ENCODE results near the gene IL24.

Gene IL24

DNA sequence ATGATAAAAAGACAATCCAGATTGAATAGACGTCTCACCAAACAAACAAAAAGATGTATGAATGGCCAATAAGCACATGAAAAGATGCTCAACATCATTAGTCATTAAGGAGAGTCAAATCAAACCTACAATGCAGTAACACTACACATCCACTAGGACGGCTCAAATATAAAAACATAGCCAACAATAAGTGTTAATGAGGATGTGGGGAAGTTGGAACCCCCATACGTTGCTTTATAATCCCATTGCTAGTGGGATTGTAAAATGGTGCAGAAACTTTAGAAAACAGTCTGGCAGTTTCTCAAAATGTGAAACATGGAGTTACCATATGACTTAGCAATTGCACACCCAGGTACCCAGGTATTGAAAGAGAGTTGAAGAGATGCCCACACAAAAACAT, 14.7 kb upstream of the IL24 start:
- DNase-seq = peak; percentile 18

DNA sequence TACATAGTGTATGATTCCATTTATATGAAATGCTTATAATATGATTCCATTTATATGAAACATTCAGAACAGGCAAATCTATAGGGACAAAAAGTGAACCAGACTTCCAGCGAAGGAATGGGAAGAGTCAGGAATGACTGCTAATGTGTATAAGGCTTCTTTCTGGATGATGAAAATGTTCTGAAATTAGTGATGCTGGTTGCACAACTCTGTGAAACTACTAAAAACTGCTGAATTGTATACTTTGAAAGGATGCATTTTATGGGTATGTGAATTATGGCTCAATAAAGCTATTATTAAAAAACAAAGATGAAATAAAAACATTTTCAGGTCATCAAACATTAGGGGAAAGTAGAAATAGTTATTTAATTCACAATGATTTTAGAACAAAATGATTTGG, 14.1 kb upstream of the IL24 start:
- DNase-seq = no peak

DNA sequence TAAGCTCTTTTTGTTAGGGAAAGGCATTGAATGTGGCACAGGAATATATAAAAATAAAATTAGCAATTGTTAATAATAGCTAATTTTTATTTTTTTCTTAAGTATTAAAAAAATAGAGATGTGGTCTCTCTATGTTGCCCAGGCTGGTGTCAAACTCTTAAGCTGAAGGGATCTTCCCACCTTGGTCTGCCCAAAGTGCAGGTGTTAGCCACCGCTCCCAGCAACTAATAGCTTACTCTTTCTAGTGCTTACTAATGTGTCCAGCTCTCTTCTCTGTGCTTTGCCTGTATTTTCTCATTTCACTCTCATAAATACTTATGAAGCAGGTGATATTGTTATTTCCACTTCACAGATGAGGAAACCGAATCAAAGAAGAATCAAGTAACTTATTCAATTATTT, 13.4 kb upstream of the IL24 start:
- no peak for DNase-seq

DNA sequence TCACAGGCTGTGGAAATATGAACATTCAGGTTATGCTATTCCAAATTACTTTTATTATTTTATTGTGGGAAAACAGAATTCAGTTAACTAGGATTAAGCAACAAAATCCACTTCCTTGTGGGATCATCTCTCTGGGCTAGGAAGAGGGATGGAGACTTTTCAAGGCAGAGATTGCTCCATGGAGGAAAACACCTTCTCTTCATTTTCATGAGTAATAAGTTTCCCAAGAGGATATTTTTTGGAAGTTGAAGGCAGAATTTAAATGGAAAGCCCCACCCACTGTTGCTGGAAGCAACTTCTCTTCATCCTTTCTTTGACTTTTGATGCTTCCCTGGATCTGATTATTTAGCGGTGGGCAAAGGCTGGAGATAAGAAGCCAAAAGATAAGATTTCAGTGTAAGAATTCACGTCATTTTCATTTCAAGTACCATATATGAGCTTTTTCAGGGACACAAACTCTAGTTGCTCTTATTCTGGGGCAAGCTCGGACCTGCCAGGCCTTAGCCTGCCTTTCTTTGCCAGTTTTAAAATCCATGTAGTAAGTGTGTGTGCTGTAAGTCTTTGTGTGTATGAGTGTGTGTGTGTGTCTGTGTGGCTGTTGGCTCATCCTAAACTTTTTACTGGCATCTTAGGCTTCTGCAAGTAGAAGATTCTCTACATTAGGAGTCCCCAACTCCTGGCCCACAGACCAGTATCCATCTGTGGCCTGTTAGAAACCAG, 11.7 kb upstream of the IL24 start:
- DNase-seq = no peak

DNA sequence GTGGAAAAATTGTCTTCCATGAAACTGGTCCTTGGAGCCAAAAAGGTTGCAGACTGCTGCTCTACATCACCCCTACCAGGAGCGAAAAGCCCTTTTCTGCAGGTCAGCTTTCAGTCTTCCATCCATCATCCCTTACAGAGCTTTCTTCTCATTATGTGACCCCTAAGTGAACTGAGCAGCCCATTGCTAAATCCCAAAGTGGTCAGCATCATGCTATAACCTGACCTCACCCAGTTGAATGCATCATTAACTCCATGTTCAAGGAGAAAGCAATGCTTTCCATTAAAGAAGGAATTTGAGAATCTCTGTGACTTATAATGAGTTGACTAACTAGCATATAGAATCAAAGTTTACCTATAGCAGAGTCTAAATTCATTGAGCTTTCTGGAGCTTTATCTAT, 10.4 kb upstream of the IL24 start:
- DNase-seq = no peak

DNA sequence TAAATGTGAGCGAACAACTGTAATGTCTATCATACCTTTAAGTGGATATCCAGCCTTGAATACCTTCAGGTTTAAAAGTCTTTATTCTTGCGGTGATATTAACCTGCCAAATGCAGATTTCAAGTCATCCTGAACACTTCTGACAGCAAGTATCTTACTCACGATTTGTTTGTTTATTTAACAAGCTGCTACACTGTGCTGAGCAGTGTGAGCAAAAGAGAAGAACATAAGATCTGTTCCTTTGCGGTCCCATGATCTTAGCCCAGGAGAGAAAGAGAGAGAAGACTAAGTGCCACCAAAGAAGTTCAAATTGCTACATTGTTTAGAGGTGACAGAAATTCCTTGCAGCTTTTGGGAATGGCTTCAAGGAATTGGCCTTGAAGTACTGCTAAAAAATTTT, 9.5 kb upstream of the IL24 start:
- DNase-seq = no peak

DNA sequence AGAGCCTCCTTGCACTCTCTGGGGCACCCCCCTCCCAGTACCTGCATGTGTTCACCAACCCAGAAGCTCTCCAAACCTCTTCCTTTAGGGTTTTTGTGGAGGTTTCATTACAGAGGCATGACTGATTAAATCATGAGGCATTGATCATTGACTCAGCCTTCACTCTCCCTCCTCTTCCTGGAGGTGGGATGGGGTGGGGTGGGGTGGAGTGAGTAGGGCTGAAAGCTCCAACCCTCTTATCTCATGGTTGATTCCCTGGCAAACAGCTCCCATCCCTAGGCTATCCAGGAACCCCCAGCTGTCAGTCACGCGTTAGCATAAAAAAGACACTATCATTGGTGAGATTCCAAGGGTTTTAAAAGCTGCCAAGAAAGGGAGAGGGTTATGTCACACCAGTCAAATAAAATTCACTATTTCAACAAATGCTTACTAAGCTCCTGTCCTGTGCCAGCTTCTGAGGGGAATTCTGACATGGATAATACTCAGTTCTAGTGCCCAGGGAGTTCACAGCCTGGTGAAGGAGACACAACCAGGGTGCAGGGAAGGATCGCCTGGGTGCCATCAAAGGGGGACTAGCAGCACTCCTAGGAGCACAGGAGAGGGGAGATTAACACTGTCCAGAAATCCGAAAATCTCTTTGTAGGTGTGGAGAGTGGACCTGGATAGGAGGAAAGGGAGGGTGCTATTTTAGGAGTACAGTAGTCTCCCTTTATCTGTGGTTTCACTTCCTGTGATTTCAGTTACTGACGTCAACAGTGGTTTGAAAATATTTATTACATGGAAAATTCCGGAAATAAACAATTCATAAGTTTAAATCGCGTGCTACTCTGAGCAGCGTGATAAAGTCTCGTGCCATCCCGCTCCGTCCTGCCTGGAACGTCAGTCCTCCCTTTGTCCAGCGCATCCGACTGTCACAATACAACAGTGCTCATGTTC, 6.8 kb upstream of the IL24 start:
- DNase-seq = peak; percentile 35

DNA sequence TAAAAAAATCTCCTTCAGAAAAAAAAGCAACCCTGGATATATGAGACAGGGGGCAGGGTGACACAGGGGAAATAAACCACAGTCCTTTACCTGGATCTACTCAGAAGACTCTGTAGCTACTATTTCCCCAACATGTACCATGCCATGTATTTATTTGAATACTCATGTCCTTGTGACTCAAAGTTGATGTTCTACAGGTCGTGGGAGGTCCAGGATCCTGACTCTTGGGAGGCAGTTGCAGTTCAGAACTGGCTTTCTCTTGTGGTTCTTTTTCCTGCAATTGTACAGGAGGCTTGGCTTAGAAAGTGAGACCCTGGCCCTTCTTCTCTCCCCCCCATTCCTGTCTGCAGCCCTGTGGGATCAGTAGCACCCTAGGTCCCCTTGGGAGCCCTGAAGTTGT, 5.8 kb upstream of the IL24 start:
- DNase-seq = no peak

DNA sequence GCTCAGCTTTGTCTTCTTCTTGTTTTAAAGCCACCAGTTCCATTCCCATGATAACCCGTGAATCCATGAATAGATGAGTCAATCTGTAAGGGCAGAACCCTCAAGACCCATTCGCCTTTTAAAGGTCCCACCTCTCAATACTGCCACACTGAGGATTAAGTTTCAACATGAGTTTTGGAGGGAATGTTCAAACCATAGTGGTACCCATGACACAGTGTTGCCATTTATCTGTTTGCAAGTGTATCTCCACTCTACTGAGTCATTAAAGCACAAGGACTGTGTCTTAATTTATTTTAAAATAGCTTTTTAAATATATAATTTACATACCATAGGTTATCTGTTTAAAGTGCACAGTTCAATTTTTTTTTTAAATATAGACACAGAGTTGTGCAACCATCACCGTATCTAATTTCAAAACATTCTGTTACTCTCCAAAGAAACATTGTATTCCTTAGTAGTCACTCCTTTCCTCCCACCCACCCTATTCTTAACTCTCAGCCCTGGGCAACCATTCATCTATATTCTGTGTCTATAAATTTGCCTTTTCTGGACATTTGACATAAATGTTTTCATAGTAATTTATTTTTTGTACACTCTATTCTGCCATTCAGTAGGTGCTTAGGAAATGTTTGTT, 4.8 kb upstream of the IL24 start:
- no peak for DNase-seq

DNA sequence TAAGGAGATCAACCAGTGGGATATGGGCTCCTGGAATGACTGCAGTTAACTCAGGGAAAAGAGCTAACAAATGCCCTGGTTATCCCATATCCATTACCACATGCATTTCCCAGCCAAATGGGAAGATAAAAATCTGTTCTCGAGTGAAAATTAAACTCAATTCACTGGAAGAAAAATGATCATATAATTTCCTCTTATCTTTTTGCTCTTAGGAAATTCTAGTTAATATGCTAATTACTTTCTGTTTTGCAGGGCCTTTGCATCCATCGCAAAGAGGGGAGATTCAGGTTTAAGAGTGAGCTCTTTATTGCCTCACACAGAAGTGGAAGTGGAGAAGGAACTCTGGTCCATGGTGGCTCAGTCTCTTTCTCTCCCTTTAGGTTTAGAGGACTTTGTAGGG, 3.9 kb upstream of the IL24 start:
- no peak for DNase-seq

DNA sequence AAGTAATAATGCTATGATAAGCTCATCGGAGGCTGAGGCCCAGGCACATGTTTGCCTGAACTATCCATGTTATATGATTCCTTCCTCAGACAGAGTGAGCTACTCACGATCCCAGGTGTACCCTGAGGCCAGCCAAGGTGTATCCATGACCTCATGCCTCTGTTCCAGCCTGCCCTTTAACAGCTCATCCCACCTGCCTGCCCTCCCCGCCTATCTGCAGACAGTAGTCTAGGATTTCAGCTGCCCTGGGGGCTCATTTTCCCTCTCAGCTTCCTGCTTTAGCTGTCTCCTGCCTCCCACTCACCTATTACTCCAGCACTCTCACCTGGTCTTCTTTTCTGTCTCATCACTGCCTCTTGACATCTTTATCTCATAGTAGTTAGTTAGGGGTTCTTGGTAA, 1.9 kb upstream of the IL24 start:
- DNase-seq = no peak

DNA sequence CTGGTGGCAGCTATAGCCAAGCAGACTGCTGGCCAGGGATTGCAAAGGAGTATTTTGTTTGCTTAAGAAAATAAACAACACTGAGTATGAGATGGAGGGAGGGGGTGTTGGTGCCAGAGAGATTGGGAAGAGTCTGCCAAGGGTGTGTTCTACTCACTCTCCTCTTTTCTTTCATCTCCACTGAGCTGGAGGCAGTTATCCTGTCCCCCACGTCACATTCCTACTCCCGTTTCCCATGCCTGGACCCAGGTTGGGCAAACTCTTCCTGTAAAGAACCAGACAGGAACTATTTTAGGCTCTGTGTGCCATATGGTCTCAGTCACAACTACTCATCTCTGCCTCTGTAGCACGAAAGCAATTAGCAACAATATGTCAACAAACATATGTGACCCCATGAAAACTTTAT, 1.4 kb upstream of the IL24 start:
- no peak for DNase-seq

DNA sequence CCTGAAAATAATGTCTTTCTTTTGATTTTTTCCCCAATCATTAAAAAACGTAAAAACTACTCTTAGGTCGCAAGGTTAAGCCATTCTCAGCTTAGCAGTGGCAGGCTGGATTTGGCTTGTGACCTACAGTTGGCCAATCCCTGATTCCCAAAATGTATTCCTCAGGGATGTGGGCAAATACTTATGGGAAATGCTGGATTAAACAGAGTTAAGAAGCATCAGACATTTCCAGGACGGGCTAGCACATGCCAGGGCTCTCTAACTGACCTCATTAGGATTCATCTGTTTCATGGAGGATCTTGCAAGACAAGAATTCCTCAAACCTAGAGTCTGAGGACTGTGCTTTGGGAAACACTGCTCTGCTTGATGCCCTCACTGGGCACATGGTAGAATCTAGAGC, 982 bp upstream of the IL24 start:
- no peak for DNase-seq

DNA sequence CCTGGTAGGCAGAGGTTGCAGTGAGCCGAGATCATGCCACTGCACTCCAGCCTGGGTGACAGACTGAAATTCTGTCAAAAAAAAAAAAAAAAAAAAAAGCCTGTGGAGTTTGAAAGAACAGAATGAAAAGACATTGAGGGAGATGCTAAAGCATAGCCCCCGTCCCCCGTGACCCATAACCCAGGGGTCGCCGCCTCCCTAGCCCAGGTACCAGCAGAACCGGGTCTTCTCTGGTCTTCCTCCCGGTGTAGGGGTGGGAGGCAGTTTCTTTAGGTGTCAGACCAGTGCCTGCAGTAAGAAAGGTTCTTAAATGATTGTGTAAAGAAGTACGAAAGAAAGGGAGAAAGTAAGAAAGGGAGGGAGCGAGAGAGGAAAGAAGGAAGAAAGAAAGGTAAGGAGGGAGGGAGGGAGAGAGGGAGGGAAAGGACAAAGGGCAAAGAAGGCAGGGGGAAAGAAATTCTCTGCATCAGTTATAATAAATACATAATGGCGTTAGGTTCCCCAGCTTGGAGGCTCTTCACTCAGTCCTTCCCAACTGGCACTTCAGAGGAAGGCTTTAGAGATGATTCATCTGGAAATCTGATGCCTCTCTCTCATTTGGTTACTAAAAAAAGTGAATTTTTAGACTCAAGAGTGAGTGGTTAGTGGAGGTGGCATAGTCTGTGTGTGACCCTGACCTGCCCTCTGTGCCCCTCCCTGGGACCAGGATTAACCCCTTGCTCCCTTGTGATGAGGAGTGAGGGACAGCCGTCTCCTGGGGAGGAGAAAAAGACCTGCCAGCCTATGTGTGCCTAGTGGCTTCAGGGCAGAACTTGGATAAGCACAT, 1.1 kb downstream of the IL24 start:
- DNase-seq = no peak

DNA sequence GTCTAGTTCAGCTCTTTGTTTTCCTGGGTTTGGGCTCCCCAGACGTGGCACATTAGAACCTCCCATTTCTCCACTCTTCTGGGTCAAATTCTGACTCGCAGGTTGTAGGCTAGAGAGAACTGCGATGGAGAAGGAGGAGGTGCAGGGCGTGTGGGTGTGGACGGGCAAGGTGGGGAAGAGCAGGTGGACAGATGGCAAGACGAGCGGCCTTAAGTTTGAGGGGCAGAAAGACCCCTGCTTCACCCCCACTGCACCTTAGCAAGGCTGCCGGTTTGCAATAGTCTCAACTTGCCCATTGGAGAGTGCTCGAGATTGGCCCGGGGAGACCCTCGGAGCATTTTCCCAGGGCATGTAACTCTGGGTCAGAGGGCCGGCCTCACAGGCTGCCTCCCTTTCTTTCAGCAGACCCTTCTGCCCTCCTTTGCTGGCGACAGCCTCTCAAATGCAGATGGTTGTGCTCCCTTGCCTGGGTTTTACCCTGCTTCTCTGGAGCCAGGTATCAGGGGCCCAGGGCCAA, 1.7 kb downstream of the IL24 start:
- DNase-seq = no peak

DNA sequence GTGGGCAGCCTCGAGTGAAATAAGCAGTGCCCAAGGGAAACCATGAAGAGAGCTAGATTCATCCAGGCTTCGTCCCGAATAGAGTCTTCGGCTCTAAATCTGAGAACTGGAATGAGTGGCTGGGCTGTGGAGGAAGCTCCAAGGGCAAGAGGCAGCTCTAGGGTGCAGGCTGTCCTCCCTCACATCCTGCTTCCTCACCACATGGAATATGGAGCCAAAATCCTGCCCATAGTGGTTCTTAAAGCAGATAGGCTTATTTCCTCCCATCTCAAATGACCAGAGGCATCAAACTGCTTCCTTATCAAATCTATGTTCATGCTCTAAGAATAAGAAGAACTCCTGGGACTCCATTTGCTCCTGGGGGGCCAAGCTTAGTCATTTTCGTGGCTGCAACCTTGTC, 2.5 kb downstream of the IL24 start:
- DNase-seq = no peak

DNA sequence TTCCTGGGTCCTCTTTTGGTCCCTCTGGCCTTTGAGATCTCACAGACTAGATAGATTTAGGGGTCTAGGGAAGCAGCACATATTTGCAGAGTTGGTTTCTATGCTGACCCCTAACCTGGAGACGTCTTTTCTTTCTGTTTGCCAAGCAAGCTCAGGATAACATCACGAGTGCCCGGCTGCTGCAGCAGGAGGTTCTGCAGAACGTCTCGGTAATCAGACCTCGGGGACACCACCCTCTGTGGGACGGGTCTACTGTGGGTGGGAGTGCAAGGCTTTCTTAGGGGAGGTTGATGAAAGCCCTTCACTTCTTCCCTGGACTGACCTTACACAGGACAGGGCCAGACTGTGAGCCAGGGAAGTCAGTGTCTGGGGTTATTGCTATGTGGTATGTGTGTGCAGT, 2.9 kb downstream of the IL24 start:
- no peak for DNase-seq

DNA sequence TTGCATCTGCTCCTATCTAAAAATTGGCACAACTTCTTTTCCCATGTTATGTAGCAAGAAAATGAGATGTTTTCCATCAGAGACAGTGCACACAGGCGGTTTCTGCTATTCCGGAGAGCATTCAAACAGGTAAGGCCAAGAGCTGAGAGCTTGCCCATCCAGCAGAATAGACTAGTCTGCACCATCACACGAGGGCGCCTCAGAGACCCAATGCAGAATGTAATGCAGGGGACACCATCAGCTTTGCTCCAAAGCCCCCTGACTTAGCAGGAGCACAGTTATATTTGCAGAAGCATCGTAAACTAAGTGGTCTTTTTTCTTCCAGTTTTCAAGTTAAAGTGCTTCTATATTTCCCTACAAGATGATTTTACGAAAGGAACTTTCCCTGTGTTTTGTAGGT, 4.7 kb downstream of the IL24 start:
- DNase-seq = no peak

DNA sequence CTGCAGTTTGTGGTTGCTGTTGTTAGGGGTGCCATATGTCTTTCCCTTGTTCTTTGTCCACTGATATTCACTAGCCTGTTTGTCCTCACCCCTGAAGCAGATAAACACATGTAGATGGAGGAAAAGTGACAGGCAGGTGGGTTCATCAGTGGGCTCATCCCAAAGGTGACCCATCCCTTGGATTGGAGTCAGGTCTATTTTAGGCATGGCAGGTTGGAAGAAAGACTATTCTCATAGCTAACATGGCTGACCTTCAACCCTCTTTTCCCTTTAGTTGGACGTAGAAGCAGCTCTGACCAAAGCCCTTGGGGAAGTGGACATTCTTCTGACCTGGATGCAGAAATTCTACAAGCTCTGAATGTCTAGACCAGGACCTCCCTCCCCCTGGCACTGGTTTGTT, 5.5 kb downstream of the IL24 start:
- no peak for DNase-seq

DNA sequence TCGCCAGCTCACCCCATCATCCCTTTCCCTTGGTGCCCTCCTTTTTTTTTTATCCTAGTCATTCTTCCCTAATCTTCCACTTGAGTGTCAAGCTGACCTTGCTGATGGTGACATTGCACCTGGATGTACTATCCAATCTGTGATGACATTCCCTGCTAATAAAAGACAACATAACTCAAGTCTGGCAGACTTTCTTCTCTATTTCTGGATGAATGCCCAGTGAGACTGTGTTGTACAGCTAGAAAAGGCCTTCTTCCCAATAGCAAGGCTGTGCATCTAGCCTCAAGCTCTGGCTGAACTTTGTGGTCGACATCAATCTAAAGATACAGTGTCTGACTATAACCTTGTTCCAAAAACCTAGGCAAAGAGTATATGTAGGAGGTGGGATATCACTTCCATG, 6.4 kb downstream of the IL24 start:
- DNase-seq = no peak

DNA sequence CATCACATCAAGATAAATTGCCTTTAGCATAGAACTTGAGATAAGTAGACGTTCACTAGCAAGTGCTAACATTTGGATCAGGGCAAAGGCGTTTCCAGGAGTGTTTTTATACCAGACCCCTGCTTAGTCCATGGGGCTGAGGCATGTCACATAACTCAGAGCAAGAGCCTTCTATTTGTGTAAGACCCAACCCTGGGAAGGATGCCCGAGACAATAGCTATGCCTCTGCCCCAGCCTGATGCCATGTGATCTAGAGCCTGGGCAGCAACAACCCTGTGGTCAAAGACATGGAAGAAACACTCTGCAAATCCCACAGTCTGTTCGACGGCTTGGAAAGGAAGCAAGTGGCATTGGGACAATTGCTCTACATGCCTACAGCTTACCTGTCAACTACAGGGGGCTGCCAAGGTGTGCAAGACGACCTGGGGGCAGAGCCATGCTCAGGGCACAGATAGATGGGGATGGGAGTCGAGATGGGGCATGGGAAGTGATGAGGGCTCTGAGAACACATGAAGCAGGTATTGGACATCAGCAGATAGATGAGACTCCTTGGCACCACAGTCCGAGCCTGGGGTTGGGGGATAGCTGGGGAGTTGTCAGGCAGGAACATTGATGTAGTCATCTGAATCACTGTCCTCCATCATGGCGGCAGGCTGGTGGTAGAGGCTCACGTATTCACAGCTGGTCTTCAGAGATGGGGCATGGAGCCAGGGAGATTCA, 7.3 kb downstream of the IL24 start:
- DNase-seq = no peak
